Hepatic stellate cell (primary cell): ENCODE results near the gene TNS3.

Source experiments
- DNase-seq: peaks from one replicate; pipeline ENCODE4 v3.0.0; 2011; ENCODE audit warnings: low spot score

TNS3 gene

DNA sequence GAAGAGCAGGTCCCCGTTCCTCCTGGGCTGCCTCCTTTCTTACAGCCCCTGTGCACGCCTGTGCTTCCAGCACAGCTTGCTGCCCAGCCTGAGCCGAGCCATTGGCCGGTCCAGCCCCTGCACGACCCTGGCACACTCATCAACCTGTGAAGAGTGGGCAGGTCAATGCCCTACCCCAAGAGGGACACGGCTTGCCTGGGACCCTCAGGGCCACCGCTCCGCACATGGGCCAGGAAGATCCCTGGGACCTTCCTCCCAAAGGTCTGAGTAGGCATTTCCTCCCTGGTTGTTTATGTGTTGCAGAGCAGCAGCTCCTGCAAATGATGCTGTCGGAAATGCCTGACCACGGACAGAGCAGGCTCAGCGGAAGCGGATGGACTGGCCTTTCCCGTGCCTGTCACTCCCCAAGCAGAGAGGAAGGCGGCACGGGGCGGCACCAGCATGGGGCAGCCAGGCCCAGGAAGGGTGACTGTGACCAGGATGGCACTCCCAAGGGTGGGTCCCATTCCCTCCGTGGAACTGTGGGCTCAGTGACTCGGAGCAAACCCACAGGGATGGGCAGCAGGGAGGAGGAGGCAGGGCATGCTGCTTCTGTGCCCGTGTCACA is 252.5 kb downstream of the TNS3 start:
- peak; percentile 61 for DNase-seq

DNA sequence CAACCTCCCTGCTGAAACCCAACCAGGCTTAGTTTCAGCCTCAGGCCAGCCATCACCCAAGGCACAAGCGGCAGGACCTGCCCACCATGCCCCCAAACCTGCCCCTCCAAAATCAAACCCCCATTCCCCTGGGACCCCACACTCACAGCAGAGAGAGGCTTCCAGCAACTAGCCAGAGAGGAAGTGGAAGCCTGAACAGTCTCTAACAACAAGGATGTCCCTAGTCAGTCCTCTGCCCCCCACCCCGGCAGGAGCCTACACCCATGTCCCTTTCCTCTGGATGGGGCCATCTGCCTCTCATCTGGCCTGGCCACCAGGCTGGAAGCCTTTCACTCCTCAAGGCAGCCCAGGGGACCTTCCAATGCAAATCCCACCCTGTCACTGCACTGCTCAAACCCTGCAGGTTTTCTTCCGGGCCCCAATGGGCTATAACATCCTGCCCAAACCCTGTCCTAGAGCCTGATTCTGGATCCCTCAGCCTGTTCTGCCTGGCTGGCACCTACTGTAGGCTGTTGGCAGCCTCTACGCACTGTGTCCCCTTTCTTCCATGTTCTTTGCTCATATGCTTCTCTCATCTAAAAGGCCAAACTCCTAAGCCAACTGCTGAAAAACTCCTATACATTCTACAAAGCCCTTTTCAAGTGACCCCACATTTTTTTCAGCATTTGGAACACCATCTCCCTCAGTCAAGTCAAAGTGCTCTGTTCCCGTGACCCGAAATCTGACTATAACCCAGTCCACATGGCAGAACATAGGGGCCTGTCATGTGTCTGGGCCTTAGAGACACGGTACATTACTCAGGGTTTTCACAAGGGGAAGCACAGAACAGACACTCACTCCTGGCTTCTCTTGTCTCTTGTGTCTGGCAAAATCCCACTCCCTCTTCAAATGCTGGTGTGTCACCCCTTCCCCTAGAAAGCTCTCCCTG is 253.3 kb downstream of the TNS3 start:
- peak; percentile 50 for DNase-seq

DNA sequence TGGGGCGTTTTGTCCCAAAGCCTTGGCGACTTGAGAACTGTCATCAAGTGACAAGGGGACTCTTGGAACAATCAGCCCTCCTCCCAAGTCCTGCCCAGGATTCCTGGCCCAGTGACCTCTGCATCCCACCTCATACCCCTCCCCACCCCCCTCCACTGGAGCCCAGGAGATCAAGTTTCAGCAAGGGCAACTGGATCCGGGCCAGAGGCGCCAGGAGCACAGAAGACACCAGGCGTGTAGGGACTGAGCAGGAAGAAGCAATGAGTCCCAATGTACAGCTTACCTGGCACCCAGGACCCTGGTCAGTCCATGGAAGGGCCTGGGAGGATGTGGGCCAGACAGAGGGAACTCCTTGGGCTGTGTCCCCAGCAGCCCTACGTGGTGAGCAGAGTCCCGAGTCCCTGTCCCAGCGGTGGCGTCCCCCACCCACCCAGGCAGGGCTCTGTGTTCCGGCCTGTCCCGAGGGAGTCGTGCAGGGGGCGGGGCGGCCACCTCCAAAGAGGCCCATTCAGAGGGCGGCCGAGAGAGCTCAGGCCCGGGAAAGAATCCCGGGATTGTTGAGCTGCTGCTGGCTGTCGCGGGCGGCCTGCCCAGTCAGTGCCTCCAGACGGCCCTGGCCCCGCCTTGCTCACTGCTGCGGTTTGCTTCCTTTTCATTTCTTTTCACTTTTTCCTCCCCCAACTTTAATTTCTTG is 254.1 kb downstream of the TNS3 start:
- peak; percentile 88 for DNase-seq

DNA sequence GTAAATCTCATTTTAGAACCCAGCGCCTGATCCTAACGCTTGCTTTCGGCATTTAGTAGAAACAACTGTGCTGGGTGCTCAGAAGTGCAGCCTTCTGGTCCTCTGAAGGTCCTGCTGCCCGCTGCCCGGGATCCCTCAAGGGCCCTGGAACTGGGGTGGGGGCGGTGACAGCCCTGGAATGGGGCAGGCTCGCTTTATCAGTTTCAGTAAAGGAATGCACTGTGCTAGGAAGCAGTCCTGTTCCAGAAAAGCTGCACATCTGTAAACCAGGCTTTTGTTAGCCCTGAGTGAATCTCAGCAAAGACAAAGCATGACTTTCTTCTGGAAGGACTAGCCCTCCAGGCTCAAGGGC is 254.6 kb downstream of the TNS3 start:
- peak; percentile 50 for DNase-seq

DNA sequence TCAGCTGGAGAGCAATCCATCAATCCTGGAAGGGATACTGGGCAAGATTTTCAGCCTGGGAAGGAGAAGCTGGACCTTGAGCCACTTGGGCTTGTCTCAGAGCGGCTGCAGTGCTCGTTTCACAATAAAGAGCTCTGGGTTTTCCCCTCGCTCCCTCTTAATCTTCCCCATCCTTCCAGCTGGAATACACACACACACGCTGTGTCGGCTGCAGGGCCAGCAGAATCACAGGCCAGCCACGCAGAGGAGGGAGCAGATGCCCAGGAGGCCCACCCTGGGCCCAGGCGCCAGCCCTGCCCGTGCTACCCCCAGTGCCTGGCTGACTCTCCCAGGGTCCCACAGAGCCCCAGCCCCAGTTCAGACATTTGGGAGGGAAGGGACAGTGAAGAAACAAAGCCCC is 255.1 kb downstream of the TNS3 start:
- DNase-seq, result peak; percentile 59

DNA sequence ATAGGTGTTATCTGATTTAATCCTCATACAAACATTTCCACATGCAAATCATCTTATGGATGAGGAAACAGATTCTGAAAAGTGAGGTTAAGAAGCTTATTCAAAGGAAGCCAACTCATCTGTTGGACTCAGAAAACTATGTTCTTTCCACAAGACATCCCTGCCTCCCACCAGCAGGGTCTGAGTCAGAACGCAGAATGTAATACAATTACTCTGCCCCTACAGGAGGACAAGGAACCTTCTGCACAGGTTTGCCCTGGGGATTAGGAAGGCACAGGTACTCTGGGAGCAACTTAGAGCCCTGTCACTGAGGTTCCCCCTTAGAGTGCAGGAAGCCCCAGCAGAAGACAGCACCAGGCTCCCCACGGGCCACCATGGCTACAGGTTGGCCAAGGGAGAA is 255.7 kb downstream of the TNS3 start:
- DNase-seq, result peak; percentile 70

DNA sequence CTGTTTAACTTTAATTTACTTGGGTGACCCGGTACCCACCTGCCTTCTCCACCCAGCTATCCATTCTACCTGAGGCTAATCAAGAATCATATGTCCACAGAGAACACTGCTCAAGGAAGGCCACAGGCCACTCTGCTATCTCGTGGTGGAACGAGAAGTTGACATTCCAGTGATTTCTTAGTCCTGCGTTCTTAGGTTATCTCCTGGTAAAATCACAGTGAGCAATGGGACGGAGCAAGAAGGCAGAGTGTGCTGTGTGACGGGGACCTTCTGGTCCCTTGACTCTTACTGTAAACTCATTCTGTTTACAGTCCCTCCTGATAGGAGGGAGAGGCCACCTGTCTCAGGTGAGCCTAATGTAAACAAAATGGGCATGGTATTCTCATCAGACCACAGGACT is 256.6 kb downstream of the TNS3 start:
- DNase-seq, result no peak

DNA sequence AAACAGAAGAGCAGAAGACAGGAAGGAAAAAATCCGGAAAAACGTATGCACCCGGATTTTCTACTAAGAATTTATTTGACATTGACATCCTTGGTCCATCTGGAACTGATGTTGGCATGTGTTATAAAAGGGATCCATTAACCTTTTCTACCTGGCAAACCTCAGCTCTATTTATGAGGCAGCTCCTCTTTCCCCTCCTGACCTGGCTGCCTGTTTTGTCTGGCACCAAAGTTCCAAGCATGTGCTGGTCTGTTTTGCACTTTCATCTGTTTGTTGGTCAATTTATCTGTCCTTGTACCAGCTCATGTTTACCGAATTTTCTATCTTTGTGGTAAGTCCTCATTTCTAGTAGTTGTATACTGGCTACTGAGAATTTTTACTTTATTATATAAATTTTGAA is 258.0 kb downstream of the TNS3 start:
- no peak for DNase-seq

DNA sequence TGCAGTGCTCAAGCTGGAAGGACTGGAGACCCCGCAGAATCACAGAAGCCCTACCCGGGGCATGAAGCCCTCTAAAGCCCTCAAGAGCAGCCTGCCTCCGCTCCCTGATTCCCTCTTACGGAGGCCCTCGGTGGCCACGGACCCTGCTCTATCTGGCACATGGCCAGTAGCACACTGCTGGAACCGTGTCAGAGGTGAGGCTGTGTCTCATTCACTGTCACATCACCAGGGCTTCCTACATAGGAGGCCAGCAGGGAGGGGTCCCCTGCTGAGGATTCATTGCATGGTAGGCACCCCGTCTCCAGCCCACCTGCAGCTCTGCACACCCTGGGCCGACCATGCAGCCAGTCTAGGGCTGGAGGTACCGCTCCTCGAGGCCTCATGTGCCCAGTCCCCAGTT is 259.2 kb downstream of the TNS3 start:
- DNase-seq, result no peak

DNA sequence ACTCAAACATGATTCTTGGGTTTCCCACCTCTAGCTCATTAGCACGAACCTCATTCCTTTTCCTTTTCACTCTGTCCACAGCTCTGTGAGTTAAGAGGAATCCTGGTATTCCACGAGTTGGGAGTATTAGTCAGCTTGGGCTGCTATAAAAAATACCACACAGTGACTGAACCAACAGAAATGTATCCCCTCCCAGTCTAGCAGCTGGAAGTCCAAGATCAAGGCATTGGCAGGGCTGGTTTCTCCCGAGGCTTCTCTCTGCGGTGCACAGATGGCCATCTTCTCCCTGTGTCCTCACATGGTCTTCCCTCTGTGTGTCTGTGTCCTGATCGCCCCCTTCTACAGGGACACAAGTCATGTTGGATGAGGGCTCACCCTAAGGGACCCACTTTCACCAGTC is 261.6 kb downstream of the TNS3 start:
- no peak for DNase-seq

DNA sequence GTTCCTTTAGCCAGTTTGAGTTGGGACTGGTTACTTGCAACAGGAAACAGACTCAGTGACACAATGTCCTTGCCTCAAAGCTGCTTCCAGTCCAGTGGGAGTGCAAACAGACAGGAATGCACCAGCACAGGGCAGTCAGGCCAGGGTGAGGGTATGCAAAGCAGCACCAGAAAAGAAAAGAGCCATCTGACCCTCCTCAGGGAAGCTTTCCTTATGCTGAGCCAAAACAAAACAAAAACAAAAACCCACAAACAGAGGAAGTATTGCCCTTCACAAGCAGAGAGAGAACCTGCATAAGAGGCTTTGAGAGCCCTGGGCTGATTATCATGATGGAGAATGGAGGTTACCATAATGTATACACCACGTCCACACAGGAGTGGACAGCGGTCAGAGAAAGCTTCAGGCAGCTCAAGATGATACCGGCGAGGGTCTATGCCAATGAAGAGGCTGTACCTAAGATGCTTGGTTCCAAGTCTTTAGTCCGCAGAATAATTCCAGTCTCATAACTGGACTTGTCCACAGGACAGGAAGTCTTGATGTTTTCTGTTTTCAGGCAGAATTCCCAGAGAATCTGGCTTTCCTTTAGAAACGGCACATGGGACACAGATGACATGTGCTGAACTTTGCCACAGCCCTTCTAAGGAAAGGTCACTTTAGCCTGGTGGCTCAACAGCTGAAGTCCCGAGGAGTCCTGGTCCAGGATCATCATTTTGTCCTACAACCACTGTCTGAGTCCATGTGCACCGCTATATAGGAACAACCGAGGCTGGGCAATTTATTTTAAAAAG is 263.3 kb downstream of the TNS3 start:
- no peak for DNase-seq

DNA sequence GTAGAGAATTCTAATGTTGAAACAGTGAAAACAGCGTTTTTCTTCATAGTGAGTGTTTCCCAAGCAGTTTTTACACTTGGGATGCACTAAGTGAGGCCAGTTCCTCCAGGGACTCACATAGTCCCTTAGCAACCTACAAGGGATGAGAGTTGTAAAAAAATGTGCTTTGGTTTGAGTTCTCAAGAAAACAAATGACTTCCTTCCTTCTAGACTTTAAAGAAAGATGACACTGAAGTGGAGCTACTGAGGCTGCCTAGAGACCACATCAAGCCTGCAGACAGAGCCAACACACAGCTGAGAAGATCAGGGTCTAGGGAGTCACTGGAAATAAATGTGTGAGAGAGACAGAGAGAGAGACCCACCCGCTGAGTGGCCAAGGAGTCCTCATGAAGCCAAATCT is 264.4 kb downstream of the TNS3 start:
- no peak for DNase-seq

DNA sequence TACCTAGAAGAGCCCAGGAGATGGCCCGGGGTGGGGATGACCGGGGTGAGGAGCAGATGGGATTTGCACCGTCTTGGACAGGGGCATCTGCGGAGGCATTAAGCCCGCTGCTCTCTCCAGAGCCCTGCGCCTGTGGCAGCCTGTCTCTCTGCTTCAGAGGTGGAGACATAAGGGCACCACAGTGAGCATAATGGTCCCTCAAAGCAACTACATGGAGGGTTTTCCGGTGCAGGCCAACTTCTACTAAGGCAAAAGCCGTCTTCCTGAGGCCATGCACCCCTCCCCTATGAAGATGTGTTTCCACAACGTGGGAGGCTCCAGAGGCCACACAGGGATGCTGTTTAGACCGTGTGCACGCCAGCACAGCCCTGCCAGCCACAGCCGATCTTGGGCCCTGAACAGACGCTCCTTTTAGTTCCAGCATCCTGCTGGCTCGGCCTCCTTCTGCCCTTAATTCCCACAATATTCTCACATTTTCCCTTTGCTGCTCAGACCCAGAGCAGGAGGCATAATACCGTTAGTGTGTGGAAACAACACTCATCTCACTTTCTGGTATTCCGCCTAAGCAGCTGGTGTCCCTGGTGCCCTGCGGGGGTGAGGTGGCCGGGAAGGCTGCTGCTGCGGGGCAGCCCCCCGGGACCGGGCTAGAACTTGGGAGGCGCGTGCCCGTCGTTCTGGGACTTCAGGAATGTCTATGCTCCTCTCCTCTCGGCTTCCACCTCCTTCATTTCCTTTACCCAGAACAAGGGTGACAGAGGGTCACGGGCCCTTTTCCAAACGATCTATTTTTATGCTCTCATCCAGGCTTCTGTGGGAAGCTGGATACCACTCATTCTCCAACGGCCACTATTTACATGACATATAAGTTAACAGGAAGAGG is 266.9 kb downstream of the TNS3 start:
- peak; percentile 64 for DNase-seq

DNA sequence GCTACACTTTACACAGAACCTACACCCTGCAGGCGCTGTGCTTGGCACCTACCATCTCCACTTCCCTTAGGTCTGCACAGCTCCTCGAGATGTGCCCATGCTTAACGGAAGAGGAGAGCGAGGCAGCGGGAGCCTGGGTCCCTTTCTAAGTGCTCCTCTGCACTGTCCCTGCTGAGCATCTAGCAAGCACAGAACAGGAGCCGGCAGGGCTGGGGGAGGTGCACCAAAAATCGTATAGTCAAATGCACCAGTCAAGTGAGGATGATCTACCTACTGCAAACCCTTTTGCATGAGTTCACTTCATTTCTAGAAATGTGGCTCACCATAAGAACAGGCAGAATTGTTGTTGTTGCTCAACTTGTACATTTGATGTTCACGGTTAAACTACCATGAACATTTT is 267.7 kb downstream of the TNS3 start:
- DNase-seq, result no peak

DNA sequence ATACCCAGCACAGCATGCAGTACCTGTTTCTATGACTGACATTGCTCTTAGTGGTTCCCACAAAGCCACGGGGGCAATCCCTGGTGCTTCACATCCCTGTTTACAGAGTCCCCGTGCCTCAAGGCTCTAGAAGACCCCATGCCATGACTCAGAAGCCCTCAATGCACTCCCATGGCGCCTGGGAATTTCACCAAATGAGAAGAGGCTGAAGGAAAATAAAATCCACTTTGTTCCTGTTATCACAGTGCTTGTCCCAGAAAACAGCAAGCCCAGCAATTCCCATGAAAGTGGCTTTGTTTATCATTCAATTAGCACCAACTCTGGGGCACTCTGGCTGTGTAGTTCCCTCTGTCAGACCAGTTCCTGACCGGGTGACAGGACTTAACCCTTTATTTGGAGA is 268.3 kb downstream of the TNS3 start:
- DNase-seq, result no peak

DNA sequence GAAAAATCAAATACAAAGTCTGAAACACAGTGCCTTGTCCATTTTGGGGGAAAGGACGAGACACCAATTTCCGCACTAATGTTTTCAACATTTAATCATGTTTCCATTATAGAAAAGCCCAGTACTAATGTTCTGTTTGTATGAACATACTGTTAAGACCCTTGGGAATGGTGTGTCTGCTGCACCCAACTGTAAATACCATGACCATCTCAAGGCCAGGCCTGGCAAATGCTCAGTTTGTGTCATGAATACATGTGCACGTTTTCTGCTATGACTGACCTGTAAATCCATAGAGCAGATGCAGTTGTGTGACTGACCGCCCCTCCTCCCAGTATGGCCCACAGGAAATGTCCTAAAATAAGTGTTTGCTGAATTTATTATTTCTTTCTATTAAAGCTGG is 270.0 kb downstream of the TNS3 start:
- DNase-seq, result no peak

DNA sequence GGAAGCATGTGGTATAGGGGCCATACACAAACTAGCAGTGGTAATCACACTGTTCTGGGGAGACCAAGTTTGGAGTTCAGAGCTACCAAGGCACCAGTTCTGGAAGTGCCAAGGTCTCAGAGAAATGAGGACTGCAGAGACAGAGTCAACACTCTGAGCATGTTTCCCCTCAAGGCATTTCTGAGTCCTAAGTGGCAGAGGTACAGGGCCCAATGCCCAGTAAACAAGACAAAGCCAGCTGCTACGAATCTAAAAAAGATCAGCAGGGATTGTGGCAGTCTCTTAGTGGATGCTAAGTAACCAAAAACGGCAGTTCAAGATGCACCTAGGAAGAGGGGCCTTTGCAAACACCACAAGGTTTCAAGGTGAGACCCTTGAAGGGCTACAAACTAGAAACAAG is 271.9 kb downstream of the TNS3 start:
- DNase-seq, result no peak

DNA sequence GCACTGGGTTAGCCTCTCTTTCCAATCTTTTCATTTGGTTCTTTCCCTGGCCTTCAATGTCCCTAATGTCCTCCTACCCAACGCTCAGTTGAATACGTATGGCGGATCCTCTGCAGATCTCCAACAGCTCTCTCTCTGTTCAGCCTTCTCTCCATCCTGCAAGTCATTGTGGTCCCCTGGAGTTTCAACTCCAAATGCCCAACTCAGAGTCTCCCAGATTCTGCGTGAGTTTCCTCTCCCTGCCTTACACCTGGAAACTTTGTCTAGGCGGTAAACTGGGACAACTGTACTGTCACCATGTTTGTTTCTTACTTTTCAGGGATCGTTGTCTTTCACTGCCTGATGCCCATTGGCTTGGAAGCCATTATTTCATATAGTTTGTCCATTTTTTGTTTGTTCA is 273.1 kb downstream of the TNS3 start:
- DNase-seq, result no peak

DNA sequence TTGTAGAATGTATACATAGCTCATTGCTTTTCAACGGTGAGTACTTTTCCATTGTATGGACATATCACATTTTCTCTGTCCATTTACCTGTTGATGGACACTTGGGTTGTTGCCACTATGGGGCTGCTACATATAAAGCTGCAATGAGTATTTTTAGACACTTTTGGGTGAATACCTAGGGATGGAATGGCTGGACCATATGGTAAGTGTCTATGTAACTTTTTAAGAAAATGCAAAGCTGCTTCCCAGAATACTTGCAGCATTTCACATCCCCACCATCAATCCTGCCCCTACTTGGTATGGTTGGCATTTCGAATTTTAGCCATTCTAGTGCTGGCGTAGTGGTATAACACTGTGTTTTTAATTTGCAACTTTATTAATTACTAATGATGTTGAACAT is 274.6 kb downstream of the TNS3 start:
- DNase-seq, result no peak

DNA sequence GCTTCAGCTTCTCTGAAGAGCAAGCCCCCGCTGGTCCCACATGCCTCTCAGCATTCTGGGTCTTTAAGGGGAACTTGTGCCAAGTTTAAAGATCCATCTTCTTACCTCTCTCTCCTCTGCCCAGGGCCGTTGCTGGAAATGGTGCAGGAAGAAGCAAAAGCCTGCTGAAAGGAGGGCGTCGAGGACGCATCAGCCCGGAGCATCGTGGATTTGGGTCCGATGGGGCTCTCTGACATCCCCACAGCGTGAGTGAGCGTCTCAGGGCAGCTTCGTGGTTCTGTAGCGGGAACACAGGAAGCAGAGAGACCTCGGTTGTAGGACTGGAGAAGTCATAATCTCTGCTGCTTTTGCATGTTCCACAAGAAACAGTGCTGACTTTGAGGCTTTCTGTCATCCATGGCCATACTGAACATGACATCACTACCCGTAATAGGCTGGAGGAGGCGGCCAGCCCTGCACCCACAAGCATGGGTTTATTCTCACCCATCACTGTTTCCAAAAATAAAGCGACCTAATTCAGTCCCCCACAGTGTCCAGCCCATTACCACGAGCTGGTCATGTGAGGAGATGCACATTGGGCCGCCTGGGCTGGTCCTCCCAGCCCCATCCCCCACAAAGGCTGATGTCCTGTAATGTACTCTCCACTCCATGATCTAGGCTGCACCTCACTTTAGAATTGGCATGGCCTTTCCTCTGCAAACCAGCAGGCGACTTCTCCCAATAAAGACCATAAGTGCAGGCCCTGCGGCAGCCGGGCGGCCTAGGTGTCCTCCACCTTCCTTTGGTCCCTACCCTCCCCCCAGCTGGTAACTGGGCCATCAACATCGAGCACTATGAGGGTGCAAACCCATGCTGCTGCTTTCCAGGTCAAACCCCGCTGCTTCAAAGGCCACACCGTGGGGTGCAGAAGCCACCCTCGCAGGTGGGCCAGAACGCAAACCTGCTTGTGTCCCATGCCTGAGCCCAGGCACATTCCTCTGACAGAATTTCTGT is 276.9 kb downstream of the TNS3 start:
- DNase-seq, result no peak
